Measurements from ENCODE around the gene CS. TPM values are rescaled to one million over a fixed set of nuclear protein-coding genes. Genes with fewer than 3 reads are reported as not detected.
A peak's percentile ranks its signal among the peaks of the same experiment; 100 is the strongest.

Gene CS
- polyA plus RNA-seq, 3 donors = 55.7 to 156 (median 86.1) TPM

- peaks cover 0 to 2% (median 0%) of the 10 kb centered on the region in 3 donors for H3K27me3 Mint-ChIP-seq (ENCODE audit: low read depth in 3 of 3)
- H3K27ac Mint-ChIP-seq = peak overlapping the region in 2 of 7 donors; percentile 10 to 37
- H3K36me3 Mint-ChIP-seq = peaks cover 43 to 61% of the 10 kb centered on the region in 2 donors
- H3K4me3 Mint-ChIP-seq = no peak overlapping the region
- peaks cover 17% of the 10 kb centered on the region for H4K20me1 ChIP-seq (ENCODE audit: insufficient read depth, low read length)
- H2AFZ ChIP-seq (ENCODE audit: insufficient read depth, low read depth, low read length, poor library complexity, severe bottlenecking) = no peak overlapping the region
- peak overlapping the region in 1 of 2 donors; percentile 4 for H3K27ac ChIP-seq (ENCODE audit: low read depth in 1 of 2, low read length in 2 of 2)
- peaks cover 35% of the 10 kb centered on the region for H3K4me1 Mint-ChIP-seq
- H3K4me2 ChIP-seq (replicated peaks; ENCODE audit: extremely low read depth, low read length, poor library complexity, severe bottlenecking) = no peak overlapping the region
- peaks cover 34% of the 10 kb centered on the region in 2 donors for H3K4me1 ChIP-seq (ENCODE audit: control insufficient read depth in 1 of 2, insufficient read depth in 2 of 2, low read length in 2 of 2)
- H3K9ac ChIP-seq (ENCODE audit: insufficient read depth, low read length, poor library complexity, severe bottlenecking) = no peak overlapping the region
- H3K4me3 ChIP-seq (replicated peaks in 1 of 3; ENCODE audit: low read depth in 2 of 3, low read length in 3 of 3) = no peak overlapping the region
- DNase-seq = no peak
- H3K79me2 ChIP-seq (ENCODE audit: insufficient read depth, low read length) = no peaks in the 10 kb centered on the region
- no peaks in the 10 kb centered on the region for H3K27me3 ChIP-seq (ENCODE audit: control insufficient read depth in 2 of 2, insufficient read depth in 2 of 2, low read length in 2 of 2)
- no peaks in the 10 kb centered on the region for H3K9me3 ChIP-seq (replicated peaks in 1 of 2; ENCODE audit: control insufficient read depth in 1 of 2, insufficient read depth in 1 of 2, low read length in 2 of 2)
- TF ChIP-seq, protein P1, sequence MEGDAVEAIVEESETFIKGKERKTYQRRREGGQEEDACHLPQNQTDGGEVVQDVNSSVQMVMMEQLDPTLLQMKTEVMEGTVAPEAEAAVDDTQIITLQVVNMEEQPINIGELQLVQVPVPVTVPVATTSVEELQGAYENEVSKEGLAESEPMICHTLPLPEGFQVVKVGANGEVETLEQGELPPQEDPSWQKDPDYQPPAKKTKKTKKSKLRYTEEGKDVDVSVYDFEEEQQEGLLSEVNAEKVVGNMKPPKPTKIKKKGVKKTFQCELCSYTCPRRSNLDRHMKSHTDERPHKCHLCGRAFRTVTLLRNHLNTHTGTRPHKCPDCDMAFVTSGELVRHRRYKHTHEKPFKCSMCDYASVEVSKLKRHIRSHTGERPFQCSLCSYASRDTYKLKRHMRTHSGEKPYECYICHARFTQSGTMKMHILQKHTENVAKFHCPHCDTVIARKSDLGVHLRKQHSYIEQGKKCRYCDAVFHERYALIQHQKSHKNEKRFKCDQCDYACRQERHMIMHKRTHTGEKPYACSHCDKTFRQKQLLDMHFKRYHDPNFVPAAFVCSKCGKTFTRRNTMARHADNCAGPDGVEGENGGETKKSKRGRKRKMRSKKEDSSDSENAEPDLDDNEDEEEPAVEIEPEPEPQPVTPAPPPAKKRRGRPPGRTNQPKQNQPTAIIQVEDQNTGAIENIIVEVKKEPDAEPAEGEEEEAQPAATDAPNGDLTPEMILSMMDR (IDR thresholded peaks at IDR 0.05) = no peak
- H3K9me3 Mint-ChIP-seq = no peaks in the 10 kb centered on the region
- intact Hi-C loops (cut with micrococcal nuclease) = no loop called here
- WGBS (ENCODE audit: insufficient coverage) = no CpG with 5 or more reads among the region's 1 CpG
- peaks cover 49 to 56% of the 10 kb centered on the region in 2 donors for H3K36me3 ChIP-seq (replicated peaks in 1 of 2; ENCODE audit: control insufficient read depth in 1 of 2, insufficient read depth in 2 of 2, low read length in 2 of 2)
Observed at GRCh38 chr12:56341616-56342015, 41.5 kb upstream of the CS start.

- Mint-ChIP-seq H3K9me3 (no peaks in the 10 kb centered on the region), H3K27me3 (ENCODE audit: low read depth in 3 of 3) (peaks cover 0 to 2% (median under 1%) of the 10 kb centered on the region in 3 donors), H3K4me1 (peaks cover 49% of the 10 kb centered on the region), H3K27ac (peak overlapping the region; percentile 85 to 95 (median 92)), H3K4me3 (peak overlapping the region in 1 of 2 donors; percentile 67), H3K36me3 (peaks cover 28 to 36% of the 10 kb centered on the region in 2 donors)
- H3K9ac ChIP-seq (ENCODE audit: insufficient read depth, low read length, poor library complexity, severe bottlenecking) = peak overlapping the region; percentile 46
- H2AFZ ChIP-seq (ENCODE audit: insufficient read depth, low read depth, low read length, poor library complexity, severe bottlenecking) = peak overlapping the region; percentile 57
- TF ChIP-seq, protein P1 (IDR thresholded peaks at IDR 0.05) = no peak
- no peaks in the 10 kb centered on the region for H3K9me3 ChIP-seq (replicated peaks in 1 of 2; ENCODE audit: control insufficient read depth in 1 of 2, insufficient read depth in 1 of 2, low read length in 2 of 2)
- peaks cover 28 to 33% of the 10 kb centered on the region in 2 donors for H3K36me3 ChIP-seq (replicated peaks in 1 of 2; ENCODE audit: control insufficient read depth in 1 of 2, insufficient read depth in 2 of 2, low read length in 2 of 2)
- H3K4me3 ChIP-seq (replicated peaks in 1 of 3; ENCODE audit: low read depth in 2 of 3, low read length in 3 of 3) = peak overlapping the region in 1 of 3 experiments; percentile 43
- no peaks in the 10 kb centered on the region for H3K27me3 ChIP-seq (ENCODE audit: control insufficient read depth in 2 of 2, insufficient read depth in 2 of 2, low read length in 2 of 2)
- WGBS (ENCODE audit: insufficient coverage) = no CpG with 5 or more reads among the region's 1 CpG
- H3K4me2 ChIP-seq (replicated peaks; ENCODE audit: extremely low read depth, low read length, poor library complexity, severe bottlenecking) = peak overlapping the region; percentile 63
- intact Hi-C loops (cut with micrococcal nuclease) = loop anchor here in 1 of 2 donors (10.0 kb wide), 1 partner anchor 126 kb away; the partner anchor contains the start of gene SPRYD4
- peaks cover 6% of the 10 kb centered on the region for H4K20me1 ChIP-seq (ENCODE audit: insufficient read depth, low read length)
- DNase-seq = no peak
- peaks cover 7% of the 10 kb centered on the region for H3K79me2 ChIP-seq (ENCODE audit: insufficient read depth, low read length)
- peaks cover 53 to 54% of the 10 kb centered on the region in 2 donors for H3K4me1 ChIP-seq (ENCODE audit: control insufficient read depth in 1 of 2, insufficient read depth in 2 of 2, low read length in 2 of 2)
- peak overlapping the region; percentile 73 to 86 for H3K27ac ChIP-seq (ENCODE audit: low read depth in 1 of 2, low read length in 2 of 2)
Observed at GRCh38 chr12:56339158-56339422, 39.0 kb upstream of the CS start.

All from CD14-positive monocyte (primary cell).